WTC11 (cell line): Measurements from ENCODE around the gene TSEN2. TPM values are rescaled to one million over a fixed set of nuclear protein-coding genes. Genes with fewer than 3 reads are reported as not detected.

Experiments used
- ATAC-seq: fragments of 200-7000 bp; cut with Tn5 transposase; 2 replicates; pipeline ENCODE4 v1.10.0; 2021; ENCODE audit warnings: mild to moderate bottlenecking, moderate library complexity
- CTCF ChIA-PET: fragments of 300-600 bp; sonication (Branson Sonifier 250); formaldehyde crosslinking; loops from one replicate; lab custom pipeline; 2021; ENCODE audit warnings: antibody characterized with exemption; lab: Charles Lee
- POLR2A ChIA-PET: fragments of 350-600 bp; sonication (Branson Sonifier 250); formaldehyde crosslinking; loops from one replicate; lab custom pipeline; 2021; ENCODE audit warnings: antibody characterized with exemption; lab: Charles Lee
- DNase-seq: peaks from one replicate; pipeline ENCODE4 v3.0.0; 2021; ENCODE audit warnings: low spot score
- H3K27ac Mint-ChIP-seq: 2 replicates; pipeline ENCODE4 v1.8.0; 2021; ENCODE audit warnings: mixed read lengths
- H3K27me3 Mint-ChIP-seq: 2 replicates; pipeline ENCODE4 v1.8.0; 2021; ENCODE audit warnings: low read depth, mild to moderate bottlenecking, moderate library complexity, mixed read lengths
- H3K36me3 Mint-ChIP-seq: 2 replicates; pipeline ENCODE4 v1.8.0; 2021; ENCODE audit warnings: mixed read lengths
- H3K4me1 Mint-ChIP-seq: 2 replicates; pipeline ENCODE4 v1.8.0; 2022; ENCODE audit warnings: mixed read lengths
- H3K4me3 Mint-ChIP-seq: 2 replicates; pipeline ENCODE4 v1.8.0; 2021; ENCODE audit warnings: mild to moderate bottlenecking, moderate library complexity, mixed read lengths
- H3K9me3 Mint-ChIP-seq: 2 replicates; pipeline ENCODE4 v1.8.0; 2021; ENCODE audit warnings: mixed read lengths
- CBFB ChIP-seq: sonication (generic); formaldehyde crosslinking; IDR thresholded peaks from 2 replicates; pipeline ENCODE4 v1.8.1; 2022; ENCODE audit warnings: mild to moderate bottlenecking, low read depth, missing genetic modification reagents
- CREB1 ChIP-seq: sonication (generic); formaldehyde crosslinking; IDR thresholded peaks from 2 replicates; pipeline ENCODE4 v1.8.0; 2023; ENCODE audit warnings: mild to moderate bottlenecking, missing genetic modification reagents
- FOXP1 ChIP-seq: sonication (generic); formaldehyde crosslinking; IDR thresholded peaks from 2 replicates; pipeline ENCODE4 v1.8.0; 2022; ENCODE audit warnings: missing genetic modification reagents, mild to moderate bottlenecking, moderate library complexity, borderline replicate concordance
- HMGA2 ChIP-seq: fragments of 250-450 bp; sonication (Bioruptor Pico); IDR thresholded peaks from 2 replicates; pipeline ENCODE4 v1.4.0; 2021; ENCODE audit warnings: mild to moderate bottlenecking, moderate library complexity
- IRF1 ChIP-seq: sonication (generic); formaldehyde crosslinking; IDR thresholded peaks from 2 replicates; pipeline ENCODE4 v1.8.0; 2023; ENCODE audit warnings: missing genetic modification reagents
- JAZF1 ChIP-seq: fragments of 250-450 bp; sonication (Bioruptor Pico); IDR thresholded peaks from 2 replicates; pipeline ENCODE4 v1.9.0; 2021; ENCODE audit warnings: moderate library complexity, mild to moderate bottlenecking, inconsistent platforms
- JUN ChIP-seq: sonication (generic); formaldehyde crosslinking; IDR thresholded peaks from 2 replicates; pipeline ENCODE4 v1.8.0; 2023; ENCODE audit warnings: mild to moderate bottlenecking, missing genetic modification reagents
- KAT7 ChIP-seq: sonication (generic); formaldehyde crosslinking; IDR thresholded peaks from 2 replicates; pipeline ENCODE4 v1.8.1; 2023; ENCODE audit warnings: missing genetic modification reagents, mild to moderate bottlenecking, borderline replicate concordance
- MXD4 ChIP-seq: fragments of 250-450 bp; sonication (Bioruptor Pico); IDR thresholded peaks from 2 replicates; pipeline ENCODE4 v1.8.0; 2021; ENCODE audit warnings: mild to moderate bottlenecking, moderate library complexity, borderline replicate concordance
- NFYB ChIP-seq: sonication (generic); formaldehyde crosslinking; conservative IDR thresholded peaks from 2 replicates; pipeline ENCODE4 v1.8.0; 2022; ENCODE audit warnings: low read depth, missing genetic modification reagents
- NR2C2 ChIP-seq: sonication (generic); formaldehyde crosslinking; IDR thresholded peaks from 2 replicates; pipeline ENCODE4 v1.8.0; 2022; ENCODE audit warnings: mild to moderate bottlenecking, missing genetic modification reagents
- PREB ChIP-seq: sonication (generic); formaldehyde crosslinking; IDR thresholded peaks from 2 replicates; pipeline ENCODE4 v1.8.1; 2022; ENCODE audit warnings: mild to moderate bottlenecking, missing genetic modification reagents, moderate library complexity, borderline replicate concordance
- PRRX2 ChIP-seq: fragments of 250-450 bp; sonication (Bioruptor Pico); IDR thresholded peaks from 2 replicates; pipeline ENCODE4 v1.8.0; 2021; ENCODE audit warnings: mild to moderate bottlenecking
- RORB ChIP-seq: fragments of 250-450 bp; sonication (Bioruptor Pico); IDR thresholded peaks from 2 replicates; pipeline ENCODE4 v1.9.0; 2021; ENCODE audit warnings: mild to moderate bottlenecking
- SOX15 ChIP-seq: fragments of 250-450 bp; sonication (Bioruptor Pico); IDR thresholded peaks from 2 replicates; pipeline ENCODE4 v1.9.0; 2021; ENCODE audit warnings: mild to moderate bottlenecking
- TEAD4 ChIP-seq: sonication (generic); formaldehyde crosslinking; IDR thresholded peaks from 2 replicates; pipeline ENCODE4 v1.8.0; 2022; ENCODE audit warnings: mild to moderate bottlenecking, missing genetic modification reagents
- TP53 ChIP-seq: sonication (generic); formaldehyde crosslinking; IDR thresholded peaks from 2 replicates; pipeline ENCODE4 v1.8.1; 2023; ENCODE audit warnings: mild to moderate bottlenecking, missing genetic modification reagents
- USF2 ChIP-seq: sonication (generic); formaldehyde crosslinking; IDR thresholded peaks from 2 replicates; pipeline ENCODE4 v1.8.1; 2023; ENCODE audit warnings: mild to moderate bottlenecking, missing genetic modification reagents, moderate library complexity
- ZBTB21 ChIP-seq: sonication (generic); formaldehyde crosslinking; IDR thresholded peaks from 2 replicates; pipeline ENCODE4 v1.8.1; 2023; ENCODE audit warnings: mild to moderate bottlenecking, missing genetic modification reagents, borderline replicate concordance
- ZNF263 ChIP-seq: sonication (generic); formaldehyde crosslinking; IDR thresholded peaks from 2 replicates; pipeline ENCODE4 v1.8.1; 2022; ENCODE audit warnings: low read depth, mild to moderate bottlenecking, moderate library complexity, missing genetic modification reagents
- ZNF281 ChIP-seq: sonication (generic); formaldehyde crosslinking; IDR thresholded peaks from 2 replicates; pipeline ENCODE4 v1.8.0; 2023; ENCODE audit warnings: mild to moderate bottlenecking, missing genetic modification reagents
- ZNF425 ChIP-seq: fragments of 250-450 bp; sonication (Bioruptor Pico); conservative IDR thresholded peaks from 2 replicates; pipeline ENCODE4 v1.9.0; 2021; ENCODE audit warnings: mild to moderate bottlenecking
- total RNA-seq: library from RNA; stranded (reverse); gene quantifications from 3 replicates; pipeline ENCODE4 v1.2.3, GENCODE V29; 2021
- TF ChIP-seq, protein P1 (sequence below): sonication (generic); formaldehyde crosslinking; IDR thresholded peaks from 2 replicates; pipeline ENCODE4 v1.8.1; 2022; ENCODE audit warnings: mild to moderate bottlenecking, moderate library complexity, missing genetic modification reagents
- TF ChIP-seq, protein P2 (sequence below): sonication (generic); formaldehyde crosslinking; IDR thresholded peaks from 2 replicates; pipeline ENCODE4 v1.8.0; 2022; ENCODE audit warnings: missing genetic modification reagents

The TSEN2 gene
- total RNA-seq, 1 experiment from 2014 or later, result 21.1 TPM

DNA sequence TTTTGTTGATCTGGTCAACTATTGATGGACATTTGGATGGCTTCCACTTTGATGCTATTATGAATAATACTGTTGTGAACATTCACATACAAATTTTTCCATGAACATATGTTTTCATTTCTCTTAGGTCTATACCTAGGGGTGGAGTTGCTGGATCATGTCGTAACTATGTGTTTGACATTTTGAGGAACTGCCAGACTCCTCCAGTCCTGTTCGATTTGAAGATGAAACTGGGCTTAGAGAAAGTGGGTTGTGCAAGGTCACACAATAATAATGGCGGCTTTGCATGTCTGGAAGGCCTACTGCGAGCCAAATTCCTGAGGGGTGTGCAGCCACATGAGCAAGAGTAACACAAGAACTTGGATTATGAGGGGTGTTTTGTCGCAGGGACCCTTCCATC is 2.6 kb downstream of the TSEN2 start:
- Mint-ChIP-seq H3K27ac (0 out of 2 replicates have a peak overlapping the region, but pooled peaks have one; percentile 41), H3K4me3 (no peak overlapping the region), H3K27me3 (no peaks in the 10 kb centered on the region; the same call in 1 of the 2 replicates), H3K9me3 (no peaks in the 10 kb centered on the region), H3K36me3 (peaks cover 22% of the 10 kb centered on the region)
- ATAC-seq (no peak), DNase-seq (no peak)
- POLR2A ChIA-PET, result no interaction called here
- TF ChIP-seq ZNF425 (CRISPR knock-in tag), result no peak
- TF ChIP-seq FOXP1 (CRISPR knock-in tag), result no peak
- TF ChIP-seq IRF1 (CRISPR knock-in tag), result no peak
- no peak for TF ChIP-seq PRRX2 (CRISPR knock-in tag)
- no peak for TF ChIP-seq PREB
- no peak for TF ChIP-seq USF2 (CRISPR knock-in tag)
- TF ChIP-seq ZNF281, result no peak
- no peak for TF ChIP-seq ZBTB21 (CRISPR knock-in tag)
- no peak for TF ChIP-seq NR2C2 (CRISPR knock-in tag)
- TF ChIP-seq CBFB (CRISPR knock-in tag), result no peak
- no peak for TF ChIP-seq TP53 (CRISPR knock-in tag)
- TF ChIP-seq, all 79 proteins: peak for 0
- H3K4me1 Mint-ChIP-seq, result peaks cover 23% of the 10 kb centered on the region
- CTCF ChIA-PET, result interaction anchor here (1.9 kb wide), 1 partner anchor 9 kb away, joined by 9 read pairs; no protein-coding TSS in a partner anchor

- ATAC-seq (no peak), DNase-seq (no peak)
- Mint-ChIP-seq H3K9me3 (no peaks in the 10 kb centered on the region), H3K27me3 (no peaks in the 10 kb centered on the region; the same call in 1 of the 2 replicates), H3K4me1 (peaks cover 23% of the 10 kb centered on the region), H3K4me3 (no peak overlapping the region), H3K27ac (0 out of 2 replicates have a peak overlapping the region, but pooled peaks have one; percentile 41), H3K36me3 (peaks cover 25% of the 10 kb centered on the region)
- POLR2A ChIA-PET, result no interaction called here
- CTCF ChIA-PET, result interaction anchor here (1.9 kb wide), 1 partner anchor 9 kb away, joined by 9 read pairs; no protein-coding TSS in a partner anchor
- TF ChIP-seq, protein P1, sequence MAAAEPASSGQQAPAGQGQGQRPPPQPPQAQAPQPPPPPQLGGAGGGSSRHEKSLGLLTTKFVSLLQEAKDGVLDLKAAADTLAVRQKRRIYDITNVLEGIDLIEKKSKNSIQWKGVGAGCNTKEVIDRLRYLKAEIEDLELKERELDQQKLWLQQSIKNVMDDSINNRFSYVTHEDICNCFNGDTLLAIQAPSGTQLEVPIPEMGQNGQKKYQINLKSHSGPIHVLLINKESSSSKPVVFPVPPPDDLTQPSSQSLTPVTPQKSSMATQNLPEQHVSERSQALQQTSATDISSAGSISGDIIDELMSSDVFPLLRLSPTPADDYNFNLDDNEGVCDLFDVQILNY (CRISPR knock-in tag), result no peak
- TF ChIP-seq MXD4 (CRISPR knock-in tag) (no peak), KAT7 (CRISPR knock-in tag) (no peak), SOX15 (no peak), JAZF1 (CRISPR knock-in tag) (no peak), JUN (CRISPR knock-in tag) (no peak), TEAD4 (CRISPR knock-in tag) (no peak), HMGA2 (CRISPR knock-in tag) (no peak), ZNF263 (CRISPR knock-in tag) (no peak), RORB (CRISPR knock-in tag) (no peak), TP53 (CRISPR knock-in tag) (no peak), NFYB (CRISPR knock-in tag) (no peak), CREB1 (CRISPR knock-in tag) (no peak), FOXP1 (CRISPR knock-in tag) (no peak)
- TF ChIP-seq, protein P2, sequence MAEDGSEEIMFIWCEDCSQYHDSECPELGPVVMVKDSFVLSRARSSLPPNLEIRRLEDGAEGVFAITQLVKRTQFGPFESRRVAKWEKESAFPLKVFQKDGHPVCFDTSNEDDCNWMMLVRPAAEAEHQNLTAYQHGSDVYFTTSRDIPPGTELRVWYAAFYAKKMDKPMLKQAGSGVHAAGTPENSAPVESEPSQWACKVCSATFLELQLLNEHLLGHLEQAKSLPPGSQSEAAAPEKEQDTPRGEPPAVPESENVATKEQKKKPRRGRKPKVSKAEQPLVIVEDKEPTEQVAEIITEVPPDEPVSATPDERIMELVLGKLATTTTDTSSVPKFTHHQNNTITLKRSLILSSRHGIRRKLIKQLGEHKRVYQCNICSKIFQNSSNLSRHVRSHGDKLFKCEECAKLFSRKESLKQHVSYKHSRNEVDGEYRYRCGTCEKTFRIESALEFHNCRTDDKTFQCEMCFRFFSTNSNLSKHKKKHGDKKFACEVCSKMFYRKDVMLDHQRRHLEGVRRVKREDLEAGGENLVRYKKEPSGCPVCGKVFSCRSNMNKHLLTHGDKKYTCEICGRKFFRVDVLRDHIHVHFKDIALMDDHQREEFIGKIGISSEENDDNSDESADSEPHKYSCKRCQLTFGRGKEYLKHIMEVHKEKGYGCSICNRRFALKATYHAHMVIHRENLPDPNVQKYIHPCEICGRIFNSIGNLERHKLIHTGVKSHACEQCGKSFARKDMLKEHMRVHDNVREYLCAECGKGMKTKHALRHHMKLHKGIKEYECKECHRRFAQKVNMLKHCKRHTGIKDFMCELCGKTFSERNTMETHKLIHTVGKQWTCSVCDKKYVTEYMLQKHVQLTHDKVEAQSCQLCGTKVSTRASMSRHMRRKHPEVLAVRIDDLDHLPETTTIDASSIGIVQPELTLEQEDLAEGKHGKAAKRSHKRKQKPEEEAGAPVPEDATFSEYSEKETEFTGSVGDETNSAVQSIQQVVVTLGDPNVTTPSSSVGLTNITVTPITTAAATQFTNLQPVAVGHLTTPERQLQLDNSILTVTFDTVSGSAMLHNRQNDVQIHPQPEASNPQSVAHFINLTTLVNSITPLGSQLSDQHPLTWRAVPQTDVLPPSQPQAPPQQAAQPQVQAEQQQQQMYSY (CRISPR knock-in tag), result no peak
Observed at GRCh38 chr3:12487336-12487735, 3.1 kb downstream of the TSEN2 start.
